SU-DHL-6 (cell line): ENCODE results near the gene SLC5A8.

Experiments
- H2AFZ ChIP-seq: fragments of 200-600 bp; sonication (generic); 2 replicates; pipeline ENCODE4 v1.6.1; 2014; ENCODE audit warnings: low read depth, mild to moderate bottlenecking, moderate library complexity, mixed read lengths, antibody characterized with exemption, low read length; ENCODE audit not compliant: severe bottlenecking
- H3F3A ChIP-seq: fragments of 200-600 bp; shearing (Covaris generic); 2 replicates; pipeline ENCODE4 v1.6.0; 2016; ENCODE audit warnings: antibody characterized with exemption, mild to moderate bottlenecking; ENCODE audit not compliant: insufficient read depth
- H3K27ac ChIP-seq: fragments of 200-600 bp; sonication (generic); 2 replicates; pipeline ENCODE4 v1.5.1; 2016; ENCODE audit warnings: low read depth, mild to moderate bottlenecking, low read length, moderate library complexity, mixed read lengths
- H3K27me3 ChIP-seq: fragments of 200-600 bp; sonication (generic), shearing (Covaris generic); 2 replicates; pipeline ENCODE4 v1.6.0; 2014; ENCODE audit warnings: mild to moderate bottlenecking, low read length
- H3K36me3 ChIP-seq: fragments of 200-600 bp; sonication (generic); 2 replicates; pipeline ENCODE4 v1.6.1; 2014; ENCODE audit warnings: mild to moderate bottlenecking, low read length, mixed read lengths
- H3K4me2 ChIP-seq: fragments of 300-600, 200-600 bp; shearing (Covaris generic), sonication (generic); 2 replicates; pipeline ENCODE4 v1.6.0; 2014; ENCODE audit warnings: low read length, low read depth, mild to moderate bottlenecking; ENCODE audit not compliant: poor library complexity, severe bottlenecking
- H3K4me3 ChIP-seq: fragments of 200-600 bp; sonication (generic); 2 replicates; pipeline ENCODE4 v1.5.1; 2014; ENCODE audit warnings: antibody characterized with exemption, low read length, mild to moderate bottlenecking, mixed read lengths; ENCODE audit not compliant: insufficient read depth, poor library complexity, severe bottlenecking
- H3K79me2 ChIP-seq: fragments of 200-600 bp; sonication (generic); 2 replicates; pipeline ENCODE4 v1.6.1; 2014; ENCODE audit warnings: mild to moderate bottlenecking, low read length, moderate library complexity; ENCODE audit not compliant: insufficient read depth
- H3K9ac ChIP-seq: fragments of 200-600 bp; sonication (generic); 2 replicates; pipeline ENCODE4 v1.7.0; 2014; ENCODE audit warnings: mild to moderate bottlenecking, low read length
- H3K9me2 ChIP-seq: fragments of 200-600 bp; sonication (generic); replicated peaks from 2 replicates; pipeline ENCODE4 v1.6.1; 2014; ENCODE audit warnings: low read length; ENCODE audit not compliant: insufficient read depth
- H3K9me3 ChIP-seq: fragments of 200-600 bp; sonication (generic); 2 replicates; pipeline ENCODE4 v1.6.1; 2014; ENCODE audit warnings: low read length, mixed read lengths; ENCODE audit not compliant: insufficient read depth
- H4K20me1 ChIP-seq: fragments of 200-600 bp; sonication (generic); 2 replicates; pipeline ENCODE4 v1.6.1; 2014; ENCODE audit warnings: low read depth, mild to moderate bottlenecking, antibody characterized with exemption, low read length, moderate library complexity, mixed read lengths
- CTCF ChIP-seq: fragments of 200-600 bp; sonication (generic); IDR thresholded peaks from one replicate; pipeline ENCODE4 v1.5.1; 2017; ENCODE audit warnings: antibody characterized with exemption, mild to moderate bottlenecking, low read length, moderate library complexity; ENCODE audit not compliant: insufficient read depth, poor library complexity, severe bottlenecking
- EZH2phosphoT487 ChIP-seq: fragments of 200-600 bp; sonication (generic), shearing (Covaris generic); conservative IDR thresholded peaks from 2 replicates; pipeline ENCODE4 v1.6.1; 2018; ENCODE audit warnings: mild to moderate bottlenecking, antibody characterized with exemption, low read length, moderate library complexity, mixed read lengths

The SLC5A8 gene

GRCh38 chr12:101207086-101207780, 2.8 kb downstream of the SLC5A8 start:
- no peaks in the 10 kb centered on the region for H3K27me3 ChIP-seq
- no peaks in the 10 kb centered on the region for H3K9me2 ChIP-seq
- no peaks in the 10 kb centered on the region for H3K36me3 ChIP-seq
- no peak overlapping the region for H3K9ac ChIP-seq
- no peak overlapping the region for H3K4me3 ChIP-seq
- H3K9me3 ChIP-seq = no peaks in the 10 kb centered on the region
- no peak for TF ChIP-seq EZH2phosphoT487
- TF ChIP-seq CTCF = no peak
- no peak overlapping the region for H3K27ac ChIP-seq
- no peaks in the 10 kb centered on the region for H3K79me2 ChIP-seq
- H3F3A ChIP-seq = no peaks in the 10 kb centered on the region
- no peak overlapping the region for H2AFZ ChIP-seq
- no peak overlapping the region for H3K4me2 ChIP-seq
- H4K20me1 ChIP-seq = no peaks in the 10 kb centered on the region

- no peaks in the 10 kb centered on the region for H3F3A ChIP-seq
- no peaks in the 10 kb centered on the region for H3K79me2 ChIP-seq
- no peaks in the 10 kb centered on the region for H3K27me3 ChIP-seq
- H3K4me2 ChIP-seq = no peak overlapping the region
- no peak overlapping the region for H3K27ac ChIP-seq
- no peak overlapping the region for H3K4me3 ChIP-seq
- no peaks in the 10 kb centered on the region for H3K36me3 ChIP-seq
- no peak overlapping the region for H2AFZ ChIP-seq
- H4K20me1 ChIP-seq = no peaks in the 10 kb centered on the region
- TF ChIP-seq CTCF = no peak
- no peak for TF ChIP-seq EZH2phosphoT487
- no peaks in the 10 kb centered on the region for H3K9me2 ChIP-seq
- no peaks in the 10 kb centered on the region for H3K9me3 ChIP-seq
- H3K9ac ChIP-seq = no peak overlapping the region
Measured at GRCh38 chr12:101204602-101205304, 5.3 kb downstream of the SLC5A8 start.

- Histone ChIP-seq H4K20me1 (no peaks in the 10 kb centered on the region; the same call in 1 of the 2 replicates), H3K4me3 (no peak overlapping the region), H3K9me3 (no peaks in the 10 kb centered on the region), H3K27ac (no peak overlapping the region), H3K9ac (no peak overlapping the region), H3K9me2 (no peaks in the 10 kb centered on the region), H2AFZ (no peak overlapping the region), H3K27me3 (no peaks in the 10 kb centered on the region), H3K79me2 (no peaks in the 10 kb centered on the region), H3F3A (no peaks in the 10 kb centered on the region), H3K36me3 (no peaks in the 10 kb centered on the region), H3K4me2 (no peak overlapping the region)
- TF ChIP-seq EZH2phosphoT487 (no peak), CTCF (no peak)
Measured at GRCh38 chr12:101200824-101201223, 9.2 kb downstream of the SLC5A8 start.
